ENCODE results near the gene MEOX2.

The MEOX2 gene

DNA sequence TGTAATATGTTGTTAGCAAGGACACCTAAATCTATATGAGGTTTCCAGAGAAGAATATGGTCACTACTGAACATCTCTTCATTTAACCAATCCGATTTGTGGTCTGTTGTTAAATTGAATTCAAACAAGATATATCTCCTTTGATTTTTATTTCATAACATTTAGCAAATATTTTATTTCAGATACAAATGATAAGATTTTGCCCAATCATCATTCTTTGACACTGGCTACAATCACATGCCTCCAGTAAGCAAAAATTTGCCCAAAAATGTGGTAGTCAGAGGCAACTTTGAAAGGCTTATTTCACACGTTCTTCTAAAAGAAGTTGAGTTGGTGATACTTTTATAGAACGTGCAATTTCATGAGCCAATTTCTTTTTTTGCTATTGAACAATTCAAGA is 79.9 kb downstream of the MEOX2 start:
- H3K27me3 ChIP-seq (ENCODE audit: insufficient read depth, poor library complexity, severe bottlenecking) = no peaks in the 10 kb centered on the region
- DNase-seq (ENCODE audit: low read depth in 1 of 2, low spot score in 1 of 2) = no peak
- TF ChIP-seq, protein P1, sequence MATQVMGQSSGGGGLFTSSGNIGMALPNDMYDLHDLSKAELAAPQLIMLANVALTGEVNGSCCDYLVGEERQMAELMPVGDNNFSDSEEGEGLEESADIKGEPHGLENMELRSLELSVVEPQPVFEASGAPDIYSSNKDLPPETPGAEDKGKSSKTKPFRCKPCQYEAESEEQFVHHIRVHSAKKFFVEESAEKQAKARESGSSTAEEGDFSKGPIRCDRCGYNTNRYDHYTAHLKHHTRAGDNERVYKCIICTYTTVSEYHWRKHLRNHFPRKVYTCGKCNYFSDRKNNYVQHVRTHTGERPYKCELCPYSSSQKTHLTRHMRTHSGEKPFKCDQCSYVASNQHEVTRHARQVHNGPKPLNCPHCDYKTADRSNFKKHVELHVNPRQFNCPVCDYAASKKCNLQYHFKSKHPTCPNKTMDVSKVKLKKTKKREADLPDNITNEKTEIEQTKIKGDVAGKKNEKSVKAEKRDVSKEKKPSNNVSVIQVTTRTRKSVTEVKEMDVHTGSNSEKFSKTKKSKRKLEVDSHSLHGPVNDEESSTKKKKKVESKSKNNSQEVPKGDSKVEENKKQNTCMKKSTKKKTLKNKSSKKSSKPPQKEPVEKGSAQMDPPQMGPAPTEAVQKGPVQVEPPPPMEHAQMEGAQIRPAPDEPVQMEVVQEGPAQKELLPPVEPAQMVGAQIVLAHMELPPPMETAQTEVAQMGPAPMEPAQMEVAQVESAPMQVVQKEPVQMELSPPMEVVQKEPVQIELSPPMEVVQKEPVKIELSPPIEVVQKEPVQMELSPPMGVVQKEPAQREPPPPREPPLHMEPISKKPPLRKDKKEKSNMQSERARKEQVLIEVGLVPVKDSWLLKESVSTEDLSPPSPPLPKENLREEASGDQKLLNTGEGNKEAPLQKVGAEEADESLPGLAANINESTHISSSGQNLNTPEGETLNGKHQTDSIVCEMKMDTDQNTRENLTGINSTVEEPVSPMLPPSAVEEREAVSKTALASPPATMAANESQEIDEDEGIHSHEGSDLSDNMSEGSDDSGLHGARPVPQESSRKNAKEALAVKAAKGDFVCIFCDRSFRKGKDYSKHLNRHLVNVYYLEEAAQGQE (IDR thresholded peaks at IDR 0.05; ENCODE audit: insufficient replicate concordance, low read depth) = no peak
- TF ChIP-seq, protein P2, sequence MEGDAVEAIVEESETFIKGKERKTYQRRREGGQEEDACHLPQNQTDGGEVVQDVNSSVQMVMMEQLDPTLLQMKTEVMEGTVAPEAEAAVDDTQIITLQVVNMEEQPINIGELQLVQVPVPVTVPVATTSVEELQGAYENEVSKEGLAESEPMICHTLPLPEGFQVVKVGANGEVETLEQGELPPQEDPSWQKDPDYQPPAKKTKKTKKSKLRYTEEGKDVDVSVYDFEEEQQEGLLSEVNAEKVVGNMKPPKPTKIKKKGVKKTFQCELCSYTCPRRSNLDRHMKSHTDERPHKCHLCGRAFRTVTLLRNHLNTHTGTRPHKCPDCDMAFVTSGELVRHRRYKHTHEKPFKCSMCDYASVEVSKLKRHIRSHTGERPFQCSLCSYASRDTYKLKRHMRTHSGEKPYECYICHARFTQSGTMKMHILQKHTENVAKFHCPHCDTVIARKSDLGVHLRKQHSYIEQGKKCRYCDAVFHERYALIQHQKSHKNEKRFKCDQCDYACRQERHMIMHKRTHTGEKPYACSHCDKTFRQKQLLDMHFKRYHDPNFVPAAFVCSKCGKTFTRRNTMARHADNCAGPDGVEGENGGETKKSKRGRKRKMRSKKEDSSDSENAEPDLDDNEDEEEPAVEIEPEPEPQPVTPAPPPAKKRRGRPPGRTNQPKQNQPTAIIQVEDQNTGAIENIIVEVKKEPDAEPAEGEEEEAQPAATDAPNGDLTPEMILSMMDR (IDR thresholded peaks at IDR 0.05; ENCODE audit: insufficient read depth, low read length) = no peak
- TF ChIP-seq SPI1 (IDR thresholded peaks at IDR 0.05; ENCODE audit: borderline replicate concordance, low read depth) (no peak), POLR2AphosphoS5 (IDR thresholded peaks at IDR 0.05; ENCODE audit: low read depth) (no peak), GABPA (IDR thresholded peaks at IDR 0.05; ENCODE audit: low read depth) (no peak)
- no peak overlapping the region for H3K4me3 ChIP-seq (replicated peaks; ENCODE audit: insufficient read depth, low read length)
- no peak overlapping the region for H3K27ac ChIP-seq (replicated peaks)

DNA sequence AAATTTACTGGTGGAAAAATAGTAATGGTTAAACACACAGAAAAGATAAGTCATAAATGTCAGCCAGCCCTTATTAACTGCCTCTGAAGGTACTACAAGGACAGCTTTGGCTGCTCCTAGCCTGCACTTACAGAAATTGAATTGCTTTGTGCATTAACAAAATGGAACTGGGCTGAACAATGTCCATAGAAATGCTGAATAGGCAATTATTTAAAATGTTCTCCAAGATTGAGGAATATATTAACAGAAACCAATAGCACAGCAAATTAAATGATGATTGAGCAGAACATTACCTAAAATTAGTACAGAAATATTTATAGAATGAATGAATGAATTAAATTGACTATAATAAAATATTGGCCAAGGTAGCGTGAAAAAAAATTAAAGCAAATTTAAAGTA is 82.3 kb downstream of the MEOX2 start:
- H3K27ac ChIP-seq (replicated peaks) = no peak overlapping the region
- no peak for DNase-seq (ENCODE audit: low read depth in 1 of 2, low spot score in 1 of 2)
- H3K27me3 ChIP-seq (ENCODE audit: insufficient read depth, poor library complexity, severe bottlenecking) = no peaks in the 10 kb centered on the region
- TF ChIP-seq, protein P2 (IDR thresholded peaks at IDR 0.05; ENCODE audit: insufficient read depth, low read length) = no peak
- TF ChIP-seq GABPA (IDR thresholded peaks at IDR 0.05; ENCODE audit: low read depth) (no peak), POLR2AphosphoS5 (IDR thresholded peaks at IDR 0.05; ENCODE audit: low read depth) (no peak), SPI1 (IDR thresholded peaks at IDR 0.05; ENCODE audit: borderline replicate concordance, low read depth) (no peak)
- TF ChIP-seq, protein P1 (IDR thresholded peaks at IDR 0.05; ENCODE audit: insufficient replicate concordance, low read depth) = no peak
- H3K4me3 ChIP-seq (replicated peaks; ENCODE audit: insufficient read depth, low read length) = no peak overlapping the region

DNA sequence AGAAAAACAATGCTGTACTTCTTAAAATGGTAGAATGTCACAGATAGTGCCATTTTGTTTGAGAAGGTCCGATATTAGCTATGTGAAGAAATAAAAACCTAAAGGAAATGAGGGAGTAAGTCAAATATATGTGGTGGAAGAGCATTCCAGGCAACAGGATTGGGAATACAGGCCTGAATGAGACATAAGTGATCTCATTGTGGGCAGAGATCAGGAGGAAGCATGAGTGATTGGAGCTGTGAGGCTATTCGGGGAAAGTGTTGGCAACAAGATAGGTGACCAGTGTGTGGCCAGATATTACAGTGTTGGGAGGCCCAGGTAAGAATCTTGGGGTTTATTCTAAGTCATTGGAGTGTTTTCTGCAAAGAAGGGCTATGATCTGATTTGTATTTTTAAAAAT is 83.4 kb downstream of the MEOX2 start:
- H3K4me3 ChIP-seq (replicated peaks; ENCODE audit: insufficient read depth, low read length) = no peak overlapping the region
- no peak for DNase-seq (ENCODE audit: low read depth in 1 of 2, low spot score in 1 of 2)
- TF ChIP-seq SPI1 (IDR thresholded peaks at IDR 0.05; ENCODE audit: borderline replicate concordance, low read depth) (no peak), GABPA (IDR thresholded peaks at IDR 0.05; ENCODE audit: low read depth) (no peak), POLR2AphosphoS5 (IDR thresholded peaks at IDR 0.05; ENCODE audit: low read depth) (no peak)
- TF ChIP-seq, protein P2 (IDR thresholded peaks at IDR 0.05; ENCODE audit: insufficient read depth, low read length) = no peak
- TF ChIP-seq, protein P1 (IDR thresholded peaks at IDR 0.05; ENCODE audit: insufficient replicate concordance, low read depth) = no peak
- no peaks in the 10 kb centered on the region for H3K27me3 ChIP-seq (ENCODE audit: insufficient read depth, poor library complexity, severe bottlenecking)
- no peak overlapping the region for H3K27ac ChIP-seq (replicated peaks)
